Measurements from ENCODE around the gene BCL11A. TPM values are rescaled to one million over a fixed set of nuclear protein-coding genes. Genes with fewer than 3 reads are reported as not detected.

BCL11A gene
- polyA plus RNA-seq, 1 donor, result 28.2 TPM

GRCh38 chr2:60560734-60561644 is 7.5 kb upstream of the BCL11A start:
- 83% methylated on average over 2 of the region's 5 CpGs for whole genome bisulfite sequencing (ENCODE audit: insufficient coverage, low lambda C conversion rate)
- no peaks in the 10 kb centered on the region for H3K9me3 ChIP-seq (ENCODE audit: control insufficient read depth, low read depth, low read length)
- H3K36me3 ChIP-seq (ENCODE audit: control insufficient read depth, insufficient read depth, low read length), result no peaks in the 10 kb centered on the region
- no peak overlapping the region for H3K27ac ChIP-seq (ENCODE audit: low read length)
- DNase-seq, result peak in 1 of 2 donors; percentile 30
- H3K4me3 ChIP-seq (ENCODE audit: low read length), result no peak overlapping the region
- peaks cover 5% of the 10 kb centered on the region for H3K4me1 ChIP-seq (ENCODE audit: control insufficient read depth, insufficient read depth, low read length)
- peaks cover 6% of the 10 kb centered on the region for H3K27me3 ChIP-seq (ENCODE audit: control insufficient read depth, insufficient read depth, low read length)

- DNase-seq, result no peak
- Histone ChIP-seq H3K27ac (ENCODE audit: low read length) (no peak overlapping the region), H3K27me3 (ENCODE audit: control insufficient read depth, insufficient read depth, low read length) (peaks cover 9% of the 10 kb centered on the region), H3K4me3 (ENCODE audit: low read length) (no peak overlapping the region), H3K4me1 (ENCODE audit: control insufficient read depth, insufficient read depth, low read length) (peaks cover 5% of the 10 kb centered on the region), H3K9me3 (ENCODE audit: control insufficient read depth, low read depth, low read length) (no peaks in the 10 kb centered on the region), H3K36me3 (ENCODE audit: control insufficient read depth, insufficient read depth, low read length) (no peaks in the 10 kb centered on the region)
- no CpG with 5 or more reads among the region's 1 CpG for WGBS (ENCODE audit: insufficient coverage, low lambda C conversion rate)
These were observed 6.4 kb upstream of the BCL11A start for GRCh38 chr2:60559880-60560279.

- H3K36me3 ChIP-seq (ENCODE audit: control insufficient read depth, insufficient read depth, low read length), result no peaks in the 10 kb centered on the region
- H3K4me3 ChIP-seq (ENCODE audit: low read length), result no peak overlapping the region
- peaks cover 5% of the 10 kb centered on the region for H3K4me1 ChIP-seq (ENCODE audit: control insufficient read depth, insufficient read depth, low read length)
- peaks cover 2% of the 10 kb centered on the region for H3K9me3 ChIP-seq (ENCODE audit: control insufficient read depth, low read depth, low read length)
- 100% methylated on average over 1 of the region's 2 CpGs for WGBS (ENCODE audit: insufficient coverage, low lambda C conversion rate)
- DNase-seq, result peak in 1 of 2 donors; percentile 38
- peaks cover 9% of the 10 kb centered on the region for H3K27me3 ChIP-seq (ENCODE audit: control insufficient read depth, insufficient read depth, low read length)
- no peak overlapping the region for H3K27ac ChIP-seq (ENCODE audit: low read length)
These were observed 5.1 kb upstream of the BCL11A start for GRCh38 chr2:60558536-60558935.

GRCh38 chr2:60557486-60557864 is 4.0 kb upstream of the BCL11A start:
- H3K36me3 ChIP-seq (ENCODE audit: control insufficient read depth, insufficient read depth, low read length), result no peaks in the 10 kb centered on the region
- peaks cover 2% of the 10 kb centered on the region for H3K9me3 ChIP-seq (ENCODE audit: control insufficient read depth, low read depth, low read length)
- H3K4me3 ChIP-seq (ENCODE audit: low read length), result peak overlapping the region; percentile 63
- H3K27ac ChIP-seq (ENCODE audit: low read length), result no peak overlapping the region
- no peak for DNase-seq
- WGBS (ENCODE audit: insufficient coverage, low lambda C conversion rate), result 0% methylated on average over 2 of the region's 12 CpGs
- H3K27me3 ChIP-seq (ENCODE audit: control insufficient read depth, insufficient read depth, low read length), result peaks cover 9% of the 10 kb centered on the region
- H3K4me1 ChIP-seq (ENCODE audit: control insufficient read depth, insufficient read depth, low read length), result peaks cover 5% of the 10 kb centered on the region

GRCh38 chr2:60556576-60557485 is 3.4 kb upstream of the BCL11A start:
- WGBS (ENCODE audit: insufficient coverage, low lambda C conversion rate), result 0% methylated on average over 1 of the region's 31 CpGs
- H3K27ac ChIP-seq (ENCODE audit: low read length), result peak overlapping the region; percentile 93
- H3K27me3 ChIP-seq (ENCODE audit: control insufficient read depth, insufficient read depth, low read length), result peaks cover 9% of the 10 kb centered on the region
- H3K9me3 ChIP-seq (ENCODE audit: control insufficient read depth, low read depth, low read length), result peaks cover 2% of the 10 kb centered on the region
- H3K4me1 ChIP-seq (ENCODE audit: control insufficient read depth, insufficient read depth, low read length), result peaks cover 5% of the 10 kb centered on the region
- H3K36me3 ChIP-seq (ENCODE audit: control insufficient read depth, insufficient read depth, low read length), result no peaks in the 10 kb centered on the region
- H3K4me3 ChIP-seq (ENCODE audit: low read length), result peak overlapping the region; percentile 63
- DNase-seq, result peak in 1 of 2 donors; percentile 80

GRCh38 chr2:60556175-60556574 is 2.7 kb upstream of the BCL11A start:
- WGBS (ENCODE audit: insufficient coverage, low lambda C conversion rate), result 0% methylated on average over 1 of the region's 5 CpGs
- Histone ChIP-seq H3K9me3 (ENCODE audit: control insufficient read depth, low read depth, low read length) (peaks cover 2% of the 10 kb centered on the region), H3K27ac (ENCODE audit: low read length) (peak overlapping the region; percentile 93), H3K36me3 (ENCODE audit: control insufficient read depth, insufficient read depth, low read length) (no peaks in the 10 kb centered on the region), H3K27me3 (ENCODE audit: control insufficient read depth, insufficient read depth, low read length) (peaks cover 9% of the 10 kb centered on the region), H3K4me1 (ENCODE audit: control insufficient read depth, insufficient read depth, low read length) (peaks cover 5% of the 10 kb centered on the region), H3K4me3 (ENCODE audit: low read length) (peak overlapping the region; percentile 63)
- peak in 1 of 2 donors; percentile 38 for DNase-seq

- H3K4me3 ChIP-seq (ENCODE audit: low read length), result peak overlapping the region; percentile 63
- peak overlapping the region; percentile 93 for H3K27ac ChIP-seq (ENCODE audit: low read length)
These were observed 2.3 kb upstream of the BCL11A start for GRCh38 chr2:60555783-60556139.

GRCh38 chr2:60555066-60555782 is 1.8 kb upstream of the BCL11A start:
- Histone ChIP-seq H3K27me3 (ENCODE audit: control insufficient read depth, insufficient read depth, low read length) (peaks cover 9% of the 10 kb centered on the region), H3K4me1 (ENCODE audit: control insufficient read depth, insufficient read depth, low read length) (peaks cover 5% of the 10 kb centered on the region), H3K27ac (ENCODE audit: low read length) (peak overlapping the region; percentile 93), H3K9me3 (ENCODE audit: control insufficient read depth, low read depth, low read length) (peaks cover 2% of the 10 kb centered on the region), H3K36me3 (ENCODE audit: control insufficient read depth, insufficient read depth, low read length) (no peaks in the 10 kb centered on the region), H3K4me3 (ENCODE audit: low read length) (peak overlapping the region; percentile 63)
- peak; percentile 83 to 92 for DNase-seq
- no CpG with 5 or more reads among the region's 43 CpGs for WGBS (ENCODE audit: insufficient coverage, low lambda C conversion rate)

More at GRCh38 chr2:60555783-60556139, 2.3 kb upstream of the BCL11A start:
- H3K36me3 ChIP-seq (ENCODE audit: control insufficient read depth, insufficient read depth, low read length), result no peaks in the 10 kb centered on the region
- H3K4me1 ChIP-seq (ENCODE audit: control insufficient read depth, insufficient read depth, low read length), result peaks cover 5% of the 10 kb centered on the region
- WGBS (ENCODE audit: insufficient coverage, low lambda C conversion rate), result no CpG with 5 or more reads among the region's 5 CpGs
- no peak for DNase-seq
- H3K9me3 ChIP-seq (ENCODE audit: control insufficient read depth, low read depth, low read length), result peaks cover 2% of the 10 kb centered on the region
- H3K27me3 ChIP-seq (ENCODE audit: control insufficient read depth, insufficient read depth, low read length), result peaks cover 9% of the 10 kb centered on the region

- Histone ChIP-seq H3K27me3 (ENCODE audit: control insufficient read depth, insufficient read depth, low read length) (peaks cover 9% of the 10 kb centered on the region), H3K4me1 (ENCODE audit: control insufficient read depth, insufficient read depth, low read length) (peaks cover 5% of the 10 kb centered on the region), H3K27ac (ENCODE audit: low read length) (peak overlapping the region; percentile 93), H3K36me3 (ENCODE audit: control insufficient read depth, insufficient read depth, low read length) (no peaks in the 10 kb centered on the region), H3K9me3 (ENCODE audit: control insufficient read depth, low read depth, low read length) (peaks cover 4% of the 10 kb centered on the region), H3K4me3 (ENCODE audit: low read length) (peak overlapping the region; percentile 63)
- DNase-seq, result no peak
- WGBS (ENCODE audit: insufficient coverage, low lambda C conversion rate), result no CpG with 5 or more reads among the region's 28 CpGs
These were observed 1.2 kb upstream of the BCL11A start for GRCh38 chr2:60554646-60555065.
